Raji (cell line): ENCODE data around the gene BID.

Experiments used
- POLR2A ChIP-seq: IDR thresholded peaks from 2 replicates; pipeline ENCODE4 v1.6.1; 2011; ENCODE audit warnings: low read depth, low read length, control low read depth; ENCODE audit not compliant: insufficient read depth

Gene BID

GRCh38 chr22:17774206-17774925 lies at the start of gene BID:
BID (minus strand) TSS chr22:17774469; CDS start chr22:17750116, 24,353 bp downstream.
- peak; percentile 45; the same call in 1 of the 2 replicates for TF ChIP-seq POLR2A

DNA sequence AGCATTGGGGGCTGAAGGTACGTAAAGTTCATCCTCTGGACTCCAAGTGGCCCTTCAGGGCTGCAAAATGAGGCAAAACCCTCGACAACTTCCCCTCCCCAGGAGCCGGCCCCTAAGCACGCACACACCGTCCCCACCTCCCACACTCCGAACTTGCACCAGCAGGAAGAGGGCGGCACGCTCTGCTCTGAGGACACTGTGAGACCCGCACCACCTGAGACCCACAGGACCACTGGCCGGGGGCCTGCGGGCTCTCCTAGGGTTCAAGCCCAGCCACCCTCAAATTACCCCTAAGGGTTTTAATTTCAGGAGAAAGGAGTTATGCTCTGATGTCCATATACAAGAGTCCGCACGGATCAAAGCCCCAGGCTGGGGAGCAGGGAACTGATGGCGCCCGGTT lies 49.7 kb upstream of the BID start:
- TF ChIP-seq POLR2A = no peak

DNA sequence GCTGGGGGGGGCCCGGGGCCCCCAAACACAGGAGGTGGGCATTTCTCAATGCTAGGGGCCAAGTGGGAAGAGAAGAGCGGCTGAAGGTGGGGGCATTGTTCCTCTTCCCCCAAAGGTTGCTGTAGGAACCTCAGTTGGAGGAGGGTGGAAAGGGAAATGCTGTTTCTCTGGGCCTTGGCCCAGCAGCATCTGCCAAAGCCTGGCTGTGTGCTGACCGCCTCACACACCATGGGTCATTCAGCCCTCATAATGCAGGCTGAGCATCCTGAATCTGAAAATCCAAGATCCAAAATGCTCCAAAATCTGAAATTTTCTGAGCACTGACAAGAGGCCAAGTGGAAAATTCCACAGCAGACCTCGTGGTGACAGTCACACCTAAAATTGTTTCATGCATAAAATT lies 49.0 kb upstream of the BID start:
- TF ChIP-seq POLR2A = no peak

GRCh38 chr22:17822087-17822486 lies 47.8 kb upstream of the BID start:
- no peak for TF ChIP-seq POLR2A

DNA sequence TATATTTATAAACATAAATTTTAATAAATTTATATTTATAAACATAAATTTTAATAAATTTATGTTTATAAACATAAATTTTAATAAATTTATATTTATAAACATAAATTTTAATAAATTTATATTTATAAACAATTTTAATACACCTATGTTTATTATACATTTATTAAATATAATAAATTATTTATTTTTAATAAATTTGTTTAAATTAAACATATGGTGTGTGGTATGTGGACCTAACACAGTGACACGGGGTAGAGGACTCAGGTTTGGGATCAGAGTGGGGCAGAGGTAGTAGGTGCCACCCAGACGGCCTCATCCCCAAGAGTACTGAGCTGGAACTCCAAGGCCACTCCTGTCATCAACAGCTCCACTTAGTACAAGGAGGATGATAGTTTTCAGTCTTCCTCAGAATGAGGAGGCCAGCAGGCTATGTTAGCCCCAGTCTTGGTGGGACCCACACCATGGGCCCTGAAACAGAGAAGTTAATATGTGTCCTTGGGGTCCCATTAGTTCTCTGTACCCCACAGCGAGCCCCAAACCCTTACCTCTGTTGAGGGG lies 46.7 kb upstream of the BID start:
- TF ChIP-seq POLR2A = no peak

DNA sequence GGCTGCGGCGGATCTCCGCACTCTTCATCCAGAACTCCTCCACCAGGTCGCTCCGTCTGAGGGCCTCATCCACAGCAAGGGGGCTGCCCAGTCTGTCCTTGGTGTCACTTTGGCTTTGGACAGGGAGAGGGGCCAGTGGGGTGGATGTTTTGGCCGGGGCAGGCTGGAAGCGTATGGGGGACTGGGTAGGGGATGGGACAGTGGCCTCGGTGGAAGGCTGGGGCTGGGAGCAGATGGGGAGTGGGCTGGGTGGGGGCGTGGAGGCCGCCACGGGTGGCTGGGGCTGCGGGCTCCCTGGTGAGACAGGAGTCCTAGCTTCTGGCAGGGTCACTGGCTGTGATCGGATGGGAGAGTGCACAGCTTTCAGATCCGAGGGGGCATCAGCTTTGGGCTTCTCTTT lies 44.4 kb upstream of the BID start:
- no peak for TF ChIP-seq POLR2A

GRCh38 chr22:17818180-17818579 lies 43.9 kb upstream of the BID start:
- no peak for TF ChIP-seq POLR2A

GRCh38 chr22:17817511-17818065 lies 43.3 kb upstream of the BID start:
- no peak for TF ChIP-seq POLR2A

DNA sequence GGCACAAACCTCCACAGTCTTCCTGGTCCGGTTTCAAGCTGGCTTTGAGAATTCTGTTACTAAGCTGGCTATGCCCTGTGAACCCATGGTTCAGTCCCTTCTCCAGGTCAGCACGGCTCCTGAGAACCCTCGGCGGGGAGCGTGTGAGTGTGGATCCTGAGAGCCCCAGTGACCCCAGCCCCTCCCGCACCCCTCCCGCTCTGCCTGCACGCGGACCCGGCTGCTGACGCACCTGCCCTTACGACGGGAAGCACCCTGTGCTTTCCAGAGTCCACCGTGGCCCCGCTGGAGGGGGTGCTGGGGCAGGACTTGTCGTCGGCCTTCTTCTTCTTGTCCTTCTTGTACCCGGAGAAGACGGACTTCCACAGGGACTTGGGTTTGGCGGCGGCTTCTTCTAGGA lies 42.8 kb upstream of the BID start:
- no peak for TF ChIP-seq POLR2A

- no peak for TF ChIP-seq POLR2A
Measured at GRCh38 chr22:17816649-17817048, 42.4 kb upstream of the BID start.

DNA sequence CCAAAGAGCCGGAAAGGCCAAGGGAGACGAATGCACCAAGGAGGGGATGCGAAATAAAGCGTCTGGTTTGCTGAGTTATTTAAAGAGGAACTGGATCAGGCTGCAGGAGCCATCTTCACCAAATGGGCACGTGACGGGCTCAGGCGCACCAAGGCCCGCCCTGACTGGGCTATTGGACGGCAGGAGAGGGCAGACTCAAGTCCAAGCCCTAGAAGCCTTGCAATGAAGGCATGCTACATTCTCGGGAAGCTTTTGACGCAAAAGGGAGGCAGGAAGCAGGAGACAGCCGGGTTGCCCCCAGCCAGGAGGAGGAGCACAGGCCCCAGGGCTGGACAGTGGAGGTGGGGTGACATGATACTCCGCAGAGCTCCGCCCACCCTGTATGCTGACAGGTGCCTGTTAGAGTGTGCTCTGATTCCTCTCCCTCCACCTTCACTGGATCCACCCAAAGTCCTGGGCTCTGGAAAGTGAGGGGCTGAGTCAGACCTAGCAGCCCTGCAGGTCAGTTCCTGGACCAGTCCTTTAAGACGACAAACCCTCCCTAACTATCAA lies 41.5 kb upstream of the BID start:
- TF ChIP-seq POLR2A = no peak

GRCh38 chr22:17814830-17815229 lies 40.6 kb upstream of the BID start:
- no peak for TF ChIP-seq POLR2A

DNA sequence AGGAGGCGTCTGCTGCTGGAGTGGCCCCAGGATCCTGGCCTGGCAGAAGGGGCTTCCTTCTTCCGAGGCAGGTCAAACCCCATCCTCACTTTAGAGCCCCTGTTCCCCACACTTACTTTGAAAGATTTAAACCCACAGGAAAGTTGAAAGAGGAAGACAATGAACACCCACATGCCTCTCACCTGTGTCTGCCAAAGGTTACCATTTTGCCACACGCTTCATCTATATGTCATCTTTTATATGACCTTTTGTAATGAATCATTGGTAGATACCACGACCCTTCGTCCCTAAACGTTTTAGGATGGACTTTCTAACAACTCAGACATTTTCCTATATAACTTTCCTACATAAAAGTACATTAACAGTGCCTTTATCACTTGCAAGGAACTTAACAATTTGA lies 39.8 kb upstream of the BID start:
- no peak for TF ChIP-seq POLR2A

- no peak for TF ChIP-seq POLR2A
Measured at GRCh38 chr22:17811119-17811518, 36.9 kb upstream of the BID start.

- no peak for TF ChIP-seq POLR2A
Measured at GRCh38 chr22:17810570-17811116, 36.4 kb upstream of the BID start.
